ENCODE data around the gene CLCN6. TPM values are rescaled to one million over a fixed set of nuclear protein-coding genes. Genes with fewer than 3 reads are reported as not detected.

CLCN6 gene
- total RNA-seq, 1 experiment from 2014 or later = 30.4 TPM

GRCh38 chr1:11879311-11880180 lies 73.6 kb downstream of the CLCN6 start:
- no peak for DNase-seq
- H3K4me3 Mint-ChIP-seq (ENCODE audit: unreplicated experiment) = no peak overlapping the region
- no peaks in the 10 kb centered on the region for H3K36me3 Mint-ChIP-seq (ENCODE audit: insufficient read depth, unreplicated experiment)
- no peaks in the 10 kb centered on the region for H3K9me3 Mint-ChIP-seq (ENCODE audit: unreplicated experiment)
- H3K4me1 Mint-ChIP-seq (ENCODE audit: low read depth, unreplicated experiment) = peaks cover 7% of the 10 kb centered on the region
- H3K9me3 ChIP-seq = no peaks in the 10 kb centered on the region
- BruUV-seq (replicated peaks) = no TSS peak
- intact Hi-C loops (cut with micrococcal nuclease; ENCODE audit: unreplicated experiment) = no loop called here
- no peaks in the 10 kb centered on the region for H3K27me3 ChIP-seq (replicated peaks; ENCODE audit: control insufficient read depth, insufficient read depth, low read length)
- no peak overlapping the region for H3K27ac Mint-ChIP-seq (ENCODE audit: unreplicated experiment)
- POLR2A ChIA-PET = interaction anchor here (1.1 kb wide), 1 partner anchor 31 kb away, joined by 4 read pairs; no protein-coding TSS in a partner anchor
- no peak overlapping the region for H3K4me3 ChIP-seq (ENCODE audit: low read depth, low read length)
- no peaks in the 10 kb centered on the region for H3K27me3 Mint-ChIP-seq (ENCODE audit: insufficient read depth, unreplicated experiment)
- CTCF ChIA-PET = no interaction called here
- H3K4me1 ChIP-seq = peaks cover 7% of the 10 kb centered on the region
- H3K36me3 ChIP-seq (ENCODE audit: control insufficient read depth, insufficient read depth, low read length) = no peaks in the 10 kb centered on the region
- TF ChIP-seq CTCF (IDR thresholded peaks at IDR 0.05; ENCODE audit: insufficient read depth in 1 of 2, low read depth in 1 of 2, low read length in 1 of 2, severe bottlenecking in 1 of 2, unreplicated experiment in 1 of 2) = no peak

DNA sequence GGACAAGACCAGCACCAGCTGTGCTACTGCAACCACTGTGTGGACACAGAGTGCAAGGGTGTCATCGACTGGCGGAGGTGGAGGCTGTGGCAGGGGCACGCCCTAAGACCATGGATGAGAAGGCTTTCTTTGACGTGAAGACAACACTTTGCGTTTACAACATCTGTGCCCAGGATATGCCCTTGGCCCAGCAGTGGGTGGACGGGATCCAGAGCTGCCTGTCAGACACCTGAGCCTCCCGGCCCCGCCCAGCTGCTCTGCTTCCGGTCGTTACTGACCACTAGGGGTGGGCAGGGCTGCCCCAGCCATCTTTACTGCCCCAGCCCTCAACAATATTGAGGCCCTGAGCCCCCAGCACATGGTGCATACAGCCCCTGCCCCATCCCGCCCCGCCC lies 74.2 kb downstream of the CLCN6 start:
- TF ChIP-seq CTCF (IDR thresholded peaks at IDR 0.05; ENCODE audit: insufficient read depth in 1 of 2, low read depth in 1 of 2, low read length in 1 of 2, severe bottlenecking in 1 of 2, unreplicated experiment in 1 of 2) = no peak
- DNase-seq = no peak
- H3K4me3 Mint-ChIP-seq (ENCODE audit: unreplicated experiment) = no peak overlapping the region
- Histone ChIP-seq H3K4me3 (ENCODE audit: low read depth, low read length) (no peak overlapping the region), H3K36me3 (ENCODE audit: control insufficient read depth, insufficient read depth, low read length) (no peaks in the 10 kb centered on the region), H3K27me3 (replicated peaks; ENCODE audit: control insufficient read depth, insufficient read depth, low read length) (no peaks in the 10 kb centered on the region), H3K9me3 (no peaks in the 10 kb centered on the region), H3K4me1 (peaks cover 7% of the 10 kb centered on the region)
- intact Hi-C loops (cut with micrococcal nuclease; ENCODE audit: unreplicated experiment) = no loop called here
- H3K4me1 Mint-ChIP-seq (ENCODE audit: low read depth, unreplicated experiment) = peaks cover 7% of the 10 kb centered on the region
- H3K27me3 Mint-ChIP-seq (ENCODE audit: insufficient read depth, unreplicated experiment) = no peaks in the 10 kb centered on the region
- BruUV-seq (replicated peaks) = no TSS peak
- H3K27ac Mint-ChIP-seq (ENCODE audit: unreplicated experiment) = no peak overlapping the region
- no peaks in the 10 kb centered on the region for H3K9me3 Mint-ChIP-seq (ENCODE audit: unreplicated experiment)
- H3K36me3 Mint-ChIP-seq (ENCODE audit: insufficient read depth, unreplicated experiment) = no peaks in the 10 kb centered on the region
- CTCF ChIA-PET = no interaction called here
- POLR2A ChIA-PET = interaction anchor here (1.1 kb wide), 1 partner anchor 30 kb away, joined by 4 read pairs; no protein-coding TSS in a partner anchor

GRCh38 chr1:11880911-11881748 lies 75.1 kb downstream of the CLCN6 start:
- H3K36me3 Mint-ChIP-seq (ENCODE audit: insufficient read depth, unreplicated experiment) = no peaks in the 10 kb centered on the region
- no TSS peak for BruUV-seq (replicated peaks)
- Histone ChIP-seq H3K4me3 (ENCODE audit: low read depth, low read length) (no peak overlapping the region), H3K9me3 (no peaks in the 10 kb centered on the region), H3K36me3 (ENCODE audit: control insufficient read depth, insufficient read depth, low read length) (no peaks in the 10 kb centered on the region), H3K27me3 (replicated peaks; ENCODE audit: control insufficient read depth, insufficient read depth, low read length) (no peaks in the 10 kb centered on the region), H3K4me1 (peaks cover 7% of the 10 kb centered on the region)
- CTCF ChIA-PET = no interaction called here
- no peaks in the 10 kb centered on the region for H3K9me3 Mint-ChIP-seq (ENCODE audit: unreplicated experiment)
- DNase-seq = no peak
- peaks cover 7% of the 10 kb centered on the region for H3K4me1 Mint-ChIP-seq (ENCODE audit: low read depth, unreplicated experiment)
- intact Hi-C loops (cut with micrococcal nuclease; ENCODE audit: unreplicated experiment) = no loop called here
- H3K27ac Mint-ChIP-seq (ENCODE audit: unreplicated experiment) = no peak overlapping the region
- POLR2A ChIA-PET = interaction anchor here (1.1 kb wide), 1 partner anchor 29 kb away, joined by 4 read pairs; no protein-coding TSS in a partner anchor
- no peaks in the 10 kb centered on the region for H3K27me3 Mint-ChIP-seq (ENCODE audit: insufficient read depth, unreplicated experiment)
- H3K4me3 Mint-ChIP-seq (ENCODE audit: unreplicated experiment) = no peak overlapping the region
- no peak for TF ChIP-seq CTCF (IDR thresholded peaks at IDR 0.05; ENCODE audit: insufficient read depth in 1 of 2, low read depth in 1 of 2, low read length in 1 of 2, severe bottlenecking in 1 of 2, unreplicated experiment in 1 of 2)

Data from Caco-2 (cell line).